ENCODE data around the gene SFTA2. TPM values are rescaled to one million over a fixed set of nuclear protein-coding genes. Genes with fewer than 3 reads are reported as not detected.
"Not testable (repeated sequence)": the region's sequence is repeated elsewhere in the genome, so short reads cannot be mapped to it uniquely, and the experiment has no call there.

Gene SFTA2
- total RNA-seq, 4 donors from 2014 or later, result not detected

GRCh38 chr6:30972816-30973215, 40.8 kb upstream of the SFTA2 start:
- no peaks in the 10 kb centered on the region for H3K4me1 ChIP-seq
- no peaks in the 10 kb centered on the region for H3K27me3 ChIP-seq
- H3K36me3 ChIP-seq, result no peaks in the 10 kb centered on the region
- ATAC-seq (no peak), DNase-seq (no peak)
- H3K9me3 ChIP-seq, result no peaks in the 10 kb centered on the region
- TF ChIP-seq CTCF (IDR thresholded peaks at IDR 0.05 in 4 of 5, conservative IDR thresholded peaks at IDR 0.05 in 1 of 5), result no peak
- TF ChIP-seq POLR2A (IDR thresholded peaks at IDR 0.05), result no peak
- no peak overlapping the region for H3K27ac ChIP-seq
- no peak overlapping the region for H3K4me3 ChIP-seq
- in situ Hi-C loops (cut with MboI; ENCODE audit: low sequenced_read_pairs in 4 of 4) (no loop called here), intact Hi-C loops (cut with DNase I; ENCODE audit: low total_unique reads) (no loop called here)

DNA sequence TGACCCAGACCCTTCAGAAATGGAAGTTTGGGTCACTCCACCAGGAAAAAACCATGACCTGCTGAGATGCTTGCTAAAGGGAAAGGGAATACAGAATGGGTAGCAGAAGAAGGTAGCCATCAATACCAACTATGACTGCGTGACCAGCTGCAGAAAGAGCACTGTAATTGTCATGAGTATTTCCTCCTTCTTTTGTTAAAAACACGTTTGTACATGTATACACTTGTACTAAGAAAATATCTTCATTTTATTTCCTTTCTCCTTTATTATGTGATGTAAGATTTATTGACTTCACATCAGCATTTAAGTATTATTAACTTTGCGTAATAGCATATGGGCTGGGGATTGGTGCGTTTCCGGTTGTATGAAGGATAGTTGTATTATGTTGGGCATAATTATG, 39.0 kb upstream of the SFTA2 start:
- no peaks in the 10 kb centered on the region for H3K36me3 ChIP-seq
- DNase-seq (no peak), ATAC-seq (no peak)
- H3K9me3 ChIP-seq, result no peaks in the 10 kb centered on the region
- H3K4me1 ChIP-seq, result no peaks in the 10 kb centered on the region
- H3K27ac ChIP-seq, result no peak overlapping the region
- in situ Hi-C loops (cut with MboI; ENCODE audit: low sequenced_read_pairs in 4 of 4), result no loop called here
- H3K4me3 ChIP-seq, result no peak overlapping the region
- no peak for TF ChIP-seq CTCF (IDR thresholded peaks at IDR 0.05 in 4 of 5, conservative IDR thresholded peaks at IDR 0.05 in 1 of 5)
- TF ChIP-seq POLR2A (IDR thresholded peaks at IDR 0.05), result no peak
- intact Hi-C loops (cut with DNase I; ENCODE audit: low total_unique reads), result no loop called here
- no peaks in the 10 kb centered on the region for H3K27me3 ChIP-seq

- H3K4me3 ChIP-seq; ATAC-seq; H3K9me3 ChIP-seq; H3K36me3 ChIP-seq; in situ Hi-C loops (cut with MboI; ENCODE audit: low sequenced_read_pairs in 4 of 4); H3K4me1 ChIP-seq; DNase-seq; intact Hi-C loops (cut with DNase I; ENCODE audit: low total_unique reads); H3K27ac ChIP-seq; H3K27me3 ChIP-seq: not testable (repeated sequence)
Observed at GRCh38 chr6:30969171-30969570, 37.2 kb upstream of the SFTA2 start.

GRCh38 chr6:30966154-30966553, 34.2 kb upstream of the SFTA2 start:
- DNase-seq, result no peak
- in situ Hi-C loops (cut with MboI; ENCODE audit: low sequenced_read_pairs in 4 of 4), result no loop called here
- ATAC-seq, result no peak
- H3K9me3 ChIP-seq, result no peaks in the 10 kb centered on the region
- intact Hi-C loops (cut with DNase I; ENCODE audit: low total_unique reads), result no loop called here
- no peaks in the 10 kb centered on the region for H3K27me3 ChIP-seq
- no peaks in the 10 kb centered on the region for H3K4me1 ChIP-seq
- H3K27ac ChIP-seq, result no peak overlapping the region
- no peak for TF ChIP-seq CTCF (IDR thresholded peaks at IDR 0.05 in 4 of 5, conservative IDR thresholded peaks at IDR 0.05 in 1 of 5)
- no peak for TF ChIP-seq POLR2A (IDR thresholded peaks at IDR 0.05)
- no peak overlapping the region for H3K4me3 ChIP-seq
- no peaks in the 10 kb centered on the region for H3K36me3 ChIP-seq

GRCh38 chr6:30965140-30965601, 33.2 kb upstream of the SFTA2 start:
- intact Hi-C loops (cut with DNase I; ENCODE audit: low total_unique reads), result no loop called here

More at GRCh38 chr6:30965140-30965601, 33.2 kb upstream of the SFTA2 start:
- H3K27ac ChIP-seq, result no peak overlapping the region
- H3K27me3 ChIP-seq, result no peaks in the 10 kb centered on the region
- ATAC-seq (no peak), DNase-seq (no peak)
- no peaks in the 10 kb centered on the region for H3K9me3 ChIP-seq
- in situ Hi-C loops (cut with MboI; ENCODE audit: low sequenced_read_pairs in 4 of 4), result no loop called here
- H3K4me1 ChIP-seq, result no peaks in the 10 kb centered on the region
- no peak for TF ChIP-seq CTCF (IDR thresholded peaks at IDR 0.05 in 4 of 5, conservative IDR thresholded peaks at IDR 0.05 in 1 of 5)
- TF ChIP-seq POLR2A (IDR thresholded peaks at IDR 0.05), result no peak
- H3K4me3 ChIP-seq, result no peak overlapping the region
- no peaks in the 10 kb centered on the region for H3K36me3 ChIP-seq

Measured in gastrocnemius medialis (tissue), 4 donors.